ENCODE measurements around the gene EPHB2.

The EPHB2 gene

DNA sequence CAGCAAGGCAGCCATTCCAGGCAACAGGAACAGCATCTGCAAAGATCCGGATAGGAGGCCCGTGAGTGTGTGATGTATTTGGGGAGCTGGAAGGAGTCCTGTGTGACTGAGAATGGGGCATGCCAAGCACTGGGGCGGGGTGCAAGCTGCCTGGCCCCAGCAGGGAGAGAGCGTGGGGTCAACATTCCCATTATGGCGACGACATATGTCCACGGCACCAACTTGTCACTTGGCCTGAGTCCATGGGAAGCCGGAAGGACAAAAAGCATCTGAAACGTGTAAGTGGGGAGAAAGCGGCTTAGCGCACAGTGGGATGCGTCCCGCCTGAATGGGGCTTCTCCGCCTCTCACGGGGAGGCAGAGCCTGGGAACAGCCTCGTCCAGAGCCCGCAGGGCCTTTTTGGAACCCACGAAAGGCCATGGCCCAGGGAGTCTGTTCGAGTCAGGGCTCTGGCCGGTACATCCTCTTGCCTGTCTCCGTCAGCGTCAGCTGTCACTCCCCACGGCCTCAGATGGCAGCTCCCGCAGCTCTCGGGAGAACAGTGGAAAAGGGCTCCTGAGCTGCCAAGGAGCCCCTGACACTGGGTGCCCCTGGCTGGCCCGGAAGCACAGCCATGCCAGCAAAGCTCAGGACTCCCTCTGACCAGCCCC, 12.4 kb downstream of the EPHB2 start:
- DNase-seq (ENCODE audit: low read depth): no peak

DNA sequence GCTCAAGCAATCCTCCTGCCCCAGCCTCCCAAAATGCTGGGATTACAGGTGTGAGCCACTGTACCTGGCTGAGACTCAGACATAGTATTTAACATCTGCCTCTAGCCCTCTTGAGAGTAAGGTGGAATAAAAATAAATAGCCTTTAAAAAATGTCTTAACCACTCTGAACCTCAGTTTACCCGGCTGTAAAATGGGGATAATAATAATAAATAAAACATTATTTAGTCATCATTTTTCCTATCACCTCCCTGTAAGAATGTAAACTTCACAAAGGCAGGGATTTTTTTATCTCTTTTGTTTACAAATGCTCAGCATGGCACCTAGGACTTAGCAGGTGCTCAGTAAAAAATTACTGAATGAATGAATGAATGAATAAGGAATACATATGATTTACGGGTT, 17.2 kb downstream of the EPHB2 start:
- no peak for DNase-seq (ENCODE audit: low read depth)

GRCh38 chr1:22728751-22729399, 18.2 kb downstream of the EPHB2 start:
- no peak for DNase-seq (ENCODE audit: low read depth)

GRCh38 chr1:22729400-22729773, 18.7 kb downstream of the EPHB2 start:
- no peak for DNase-seq (ENCODE audit: low read depth)

GRCh38 chr1:22729912-22730311, 19.3 kb downstream of the EPHB2 start:
- no peak for DNase-seq (ENCODE audit: low read depth)

- DNase-seq (ENCODE audit: low read depth): no peak
Measured at GRCh38 chr1:22731924-22732720, 21.5 kb downstream of the EPHB2 start.

- no peak for DNase-seq (ENCODE audit: low read depth)
Measured at GRCh38 chr1:22733643-22734042, 23.0 kb downstream of the EPHB2 start.

GRCh38 chr1:22736501-22737080, 26.0 kb downstream of the EPHB2 start:
- DNase-seq (ENCODE audit: low read depth): no peak

DNA sequence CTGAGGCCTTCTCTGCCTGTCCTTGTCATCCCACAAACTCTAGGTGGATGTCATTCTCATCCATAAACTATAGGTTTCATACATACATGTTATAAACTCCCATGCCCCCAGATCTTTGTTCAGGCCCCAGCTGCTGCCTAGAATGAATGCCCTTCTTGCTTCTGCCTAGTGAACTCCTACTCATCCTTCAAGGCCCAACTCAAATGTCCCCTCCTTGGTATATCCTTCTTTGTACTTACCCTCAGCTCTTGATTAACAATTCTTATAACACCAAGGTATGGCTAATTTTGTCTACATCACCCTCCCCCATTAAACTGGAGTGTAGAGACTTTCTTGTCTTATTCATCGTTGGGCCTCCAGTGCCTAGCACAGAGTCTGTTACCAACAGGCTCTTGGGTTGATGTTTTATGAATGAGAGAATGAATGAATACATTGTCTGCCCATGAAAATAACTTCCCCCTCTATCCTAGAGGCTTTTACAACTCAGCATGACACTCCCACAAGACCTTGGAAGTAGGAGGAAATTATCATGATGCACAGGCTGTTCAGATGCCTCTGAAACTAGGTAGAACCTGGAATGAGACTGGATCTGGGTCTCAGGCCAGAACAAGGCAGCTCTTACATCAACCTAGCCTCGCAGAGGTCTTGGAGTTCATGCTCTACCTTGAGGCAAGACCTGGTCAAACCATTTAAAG, 26.9 kb downstream of the EPHB2 start:
- DNase-seq (ENCODE audit: low read depth): no peak

DNA sequence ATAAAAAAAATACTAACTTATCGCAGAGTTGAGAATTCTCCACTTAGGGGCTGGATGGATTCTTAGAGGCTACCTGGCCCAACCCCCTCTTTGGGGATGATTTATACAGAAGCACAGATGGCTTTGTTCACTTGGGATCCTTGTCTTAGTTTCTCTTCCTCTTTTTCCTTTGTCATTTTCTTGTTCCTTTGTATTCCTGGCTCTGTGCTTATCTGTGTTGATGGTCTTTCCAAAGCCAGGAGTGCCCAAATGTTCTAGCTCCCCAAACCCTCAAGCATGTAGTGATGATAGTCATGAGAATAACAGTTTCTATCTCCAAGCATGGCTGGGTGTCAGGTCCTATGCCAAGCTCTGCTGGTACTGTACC, 27.4 kb downstream of the EPHB2 start:
- no peak for DNase-seq (ENCODE audit: low read depth)

- no peak for DNase-seq (ENCODE audit: low read depth)
Measured at GRCh38 chr1:22738522-22738921, 27.9 kb downstream of the EPHB2 start.

DNA sequence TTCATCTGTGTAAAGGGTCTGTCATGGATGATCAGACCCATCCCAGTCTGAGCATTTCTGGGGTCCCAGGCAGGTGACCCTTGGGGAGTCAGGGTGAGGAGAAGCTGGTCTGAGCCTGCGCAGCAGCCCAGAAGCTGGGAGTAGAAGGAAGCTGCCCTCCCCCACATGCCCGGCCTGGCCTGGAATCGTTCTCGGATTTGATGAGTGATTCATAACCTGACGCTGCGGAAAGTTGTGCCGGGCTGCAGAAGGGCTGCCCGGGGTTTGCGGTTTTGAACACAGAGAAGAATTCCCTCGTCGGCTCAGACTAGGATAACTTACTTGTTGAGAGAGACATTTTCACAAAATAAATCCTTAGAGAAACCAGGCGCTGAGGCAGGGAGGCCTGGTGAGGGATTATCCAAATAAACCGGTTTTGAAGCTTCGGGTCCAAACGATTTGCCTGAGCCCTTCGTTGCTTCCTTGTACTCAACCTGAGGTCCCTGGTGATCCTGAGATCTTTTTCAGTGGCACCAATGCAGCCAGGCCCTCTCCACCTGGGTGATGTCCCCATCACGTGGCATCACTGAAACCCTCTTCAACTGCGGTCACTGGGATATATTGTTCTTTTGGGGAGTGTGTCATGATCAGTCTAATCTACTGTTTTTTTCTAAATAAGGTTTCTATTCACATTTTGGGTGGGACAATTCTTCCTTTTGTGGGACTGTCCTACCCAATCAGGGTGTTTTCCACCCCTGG, 29.2 kb downstream of the EPHB2 start:
- DNase-seq (ENCODE audit: low read depth): no peak

DNA sequence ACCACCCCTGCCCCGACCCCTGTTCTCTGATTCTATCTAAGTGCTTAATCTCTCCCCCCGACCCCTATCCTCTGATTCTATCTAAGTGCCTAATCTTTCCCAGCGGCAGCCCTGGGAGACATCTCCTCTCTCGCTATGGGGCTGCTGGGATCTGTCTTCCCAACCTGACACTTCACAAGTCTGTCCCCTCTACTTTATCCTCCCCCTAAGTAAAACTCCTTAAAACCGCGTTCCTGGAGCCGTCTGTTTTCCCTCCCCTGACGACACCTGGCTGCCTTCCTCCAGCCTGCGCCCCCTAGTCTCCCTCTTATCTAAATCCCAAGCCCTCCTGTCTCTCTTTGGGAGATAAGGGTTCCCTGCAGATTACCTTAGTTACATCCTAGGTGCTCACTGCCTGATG, 30.5 kb downstream of the EPHB2 start:
- DNase-seq (ENCODE audit: low read depth): no peak

DNA sequence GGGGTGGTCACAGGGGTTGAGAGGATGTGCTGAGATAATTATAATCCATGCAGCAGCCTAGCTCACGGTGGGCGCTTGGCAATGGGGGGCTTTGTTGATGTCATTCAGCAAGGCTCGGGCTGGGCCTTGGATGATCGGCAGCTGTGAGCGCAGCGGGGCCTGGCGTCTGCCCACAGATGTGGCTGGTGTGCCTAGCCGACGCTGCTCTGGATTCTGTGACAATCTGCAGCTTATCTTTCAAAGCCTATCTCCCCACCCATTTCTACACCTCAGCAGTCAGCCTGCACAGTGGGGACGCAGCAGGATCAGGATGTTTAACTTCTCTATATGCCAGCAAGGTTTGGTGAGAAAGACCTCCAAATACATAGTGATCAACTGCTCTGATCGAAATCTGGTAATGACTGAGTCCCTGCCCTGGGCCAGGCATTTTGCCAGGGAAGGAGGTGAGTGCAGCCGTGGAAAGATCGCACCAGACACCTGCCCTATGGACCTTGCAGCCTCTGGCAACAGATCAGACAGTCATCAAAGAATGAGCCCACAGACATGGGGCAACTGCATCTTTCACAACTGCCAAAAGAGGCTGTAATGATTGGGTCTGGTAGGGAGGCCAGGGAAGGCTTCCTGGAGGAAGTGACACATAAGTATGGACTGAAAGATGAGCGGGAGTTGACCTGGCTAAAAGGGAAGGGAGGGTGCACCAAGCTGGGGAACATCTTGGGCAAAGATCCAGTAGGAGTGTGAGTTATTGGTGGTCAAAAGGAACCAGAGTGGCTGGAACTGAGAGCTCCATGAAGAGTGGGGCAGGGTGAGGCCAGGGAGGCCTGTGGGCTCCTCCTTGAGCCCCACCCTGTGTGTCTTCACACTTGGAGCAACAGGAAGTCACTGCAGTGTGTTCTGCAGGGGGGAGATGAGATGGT, 35.3 kb downstream of the EPHB2 start:
- DNase-seq (ENCODE audit: low read depth): no peak

- DNase-seq (ENCODE audit: low read depth): no peak
Measured at GRCh38 chr1:22747021-22747734, 36.5 kb downstream of the EPHB2 start.

GRCh38 chr1:22747735-22748073, 37.1 kb downstream of the EPHB2 start:
- no peak for DNase-seq (ENCODE audit: low read depth)

- DNase-seq (ENCODE audit: low read depth): no peak
Measured at GRCh38 chr1:22749503-22749902, 38.9 kb downstream of the EPHB2 start.

DNA sequence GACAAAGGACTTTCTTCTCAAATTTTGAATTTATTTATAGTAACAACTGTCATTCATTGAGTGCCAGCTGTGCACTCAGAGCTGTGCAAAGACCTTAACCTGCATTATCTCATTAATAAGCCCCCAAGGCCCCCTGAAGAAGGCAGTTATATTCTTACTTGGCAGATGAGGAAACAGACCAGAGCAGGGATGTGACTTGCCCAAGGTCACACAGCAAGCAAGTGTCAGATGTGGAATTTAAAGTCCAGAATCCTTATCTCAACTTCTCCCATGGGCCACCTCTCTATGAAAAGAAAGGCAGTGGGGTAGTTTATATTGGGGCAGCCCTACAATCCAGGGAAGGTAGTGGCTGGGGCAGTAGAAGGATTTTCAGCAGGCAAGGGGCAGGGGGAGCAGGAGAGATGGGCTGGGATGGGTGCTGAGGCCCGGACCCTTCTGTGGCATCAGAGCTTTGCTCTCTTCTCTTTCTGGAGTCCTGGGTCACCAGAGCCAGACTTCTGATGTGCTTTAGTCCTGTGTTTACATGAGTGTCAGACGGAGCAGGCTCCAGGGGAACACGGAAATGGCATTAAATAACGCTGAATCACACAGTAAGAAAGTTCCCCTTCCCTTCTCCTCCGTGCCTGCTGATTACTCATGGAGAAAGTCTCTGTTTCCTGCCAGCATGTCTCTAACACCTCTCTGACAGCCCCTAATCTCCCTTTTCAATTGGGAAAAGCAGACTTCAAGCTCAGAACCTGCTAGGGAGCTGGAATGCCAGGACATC, 39.5 kb downstream of the EPHB2 start:
- DNase-seq (ENCODE audit: low read depth): no peak

DNA sequence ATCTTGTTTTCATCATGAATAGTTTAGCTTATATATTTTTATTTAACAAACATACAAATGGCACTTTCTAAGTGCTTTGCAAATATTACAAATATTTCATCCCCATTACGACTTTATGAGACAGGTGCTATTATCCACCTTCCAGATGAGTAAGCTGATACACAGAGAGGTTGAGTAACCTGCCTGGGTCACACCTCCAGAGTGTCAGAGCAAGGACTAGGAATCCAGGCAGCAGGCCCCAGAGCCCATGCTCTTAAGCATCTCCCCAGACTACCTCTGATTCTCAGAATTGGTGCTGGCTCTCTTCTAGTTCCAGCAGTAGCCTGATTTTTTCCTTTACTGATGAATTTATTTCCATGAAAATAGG, 40.0 kb downstream of the EPHB2 start:
- no peak for DNase-seq (ENCODE audit: low read depth)
